ENCODE measurements around the gene ASB7.

- TF ChIP-seq CTCF (IDR thresholded peaks at IDR 0.05) (no peak), POLR2A (IDR thresholded peaks at IDR 0.05) (no peak)
Observed at GRCh38 chr15:100686021-100686724, 83.8 kb downstream of the ASB7 start.

Data from adrenal gland (tissue), 5 donors.